Endothelial cell of umbilical vein (primary cell): ENCODE results near the gene LTBP2.

ENCODE experiments used
- CTCF ChIP-seq, 2 donors: IDR thresholded peaks; 1 replicate in 1 of 2; 2 replicates in 1 of 2; pipeline ENCODE4 v1.5.1; 2011; ENCODE audit warnings: low read length in 2 of 2, mild to moderate bottlenecking in 2 of 2, moderate library complexity in 2 of 2, control low read depth in 1 of 2, inconsistent platforms in 1 of 2, low read depth in 1 of 2; ENCODE audit not compliant: insufficient read depth in 1 of 2; ENCODE audit errors: extremely low read depth in 1 of 2
- EZH2 ChIP-seq: IDR thresholded peaks from 2 replicates; pipeline ENCODE4 v1.6.1; 2012; ENCODE audit warnings: borderline replicate concordance, low read depth, mild to moderate bottlenecking, moderate library complexity, low read length, inconsistent platforms; ENCODE audit not compliant: severe bottlenecking
- FOS ChIP-seq: IDR thresholded peaks from 2 replicates; pipeline ENCODE4 v1.6.1; 2011; ENCODE audit warnings: mild to moderate bottlenecking, low read length, moderate library complexity, borderline replicate concordance; ENCODE audit not compliant: insufficient read depth
- GATA2 ChIP-seq: IDR thresholded peaks from 2 replicates; pipeline ENCODE4 v1.7.0; 2011; ENCODE audit warnings: low read depth, mild to moderate bottlenecking, moderate library complexity, mixed read lengths, low read length; ENCODE audit not compliant: insufficient read length, insufficient read depth
- JUN ChIP-seq: IDR thresholded peaks from 2 replicates; pipeline ENCODE4 v1.6.1; 2011; ENCODE audit warnings: borderline replicate concordance, low read depth; ENCODE audit not compliant: insufficient read length, insufficient read depth
- MAX ChIP-seq: IDR thresholded peaks from 2 replicates; pipeline ENCODE4 v1.6.1; 2011; ENCODE audit not compliant: insufficient read depth, insufficient read length
- POLR2A ChIP-seq: IDR thresholded peaks from 2 replicates; pipeline ENCODE4 v1.6.1; 2012; ENCODE audit warnings: low read depth, mild to moderate bottlenecking, control low read depth, low read length
- POLR2AphosphoS5 ChIP-seq: IDR thresholded peaks from 2 replicates; pipeline ENCODE4 v1.6.1; 2012; ENCODE audit warnings: low read depth, mild to moderate bottlenecking, control low read depth, low read length, moderate library complexity; ENCODE audit not compliant: insufficient read depth

- TF ChIP-seq CTCF (IDR thresholded peaks at IDR 0.05; ENCODE audit: extremely low read depth in 1 of 2, insufficient read depth in 1 of 2, low read depth in 1 of 2, low read length in 2 of 2), result no peak
- no peak for TF ChIP-seq MAX
- TF ChIP-seq POLR2A, result no peak
- no peak for TF ChIP-seq JUN
- TF ChIP-seq POLR2AphosphoS5, result no peak
- no peak for TF ChIP-seq FOS
- TF ChIP-seq EZH2, result no peak
- no peak for TF ChIP-seq GATA2
These were observed 7.9 kb downstream of the LTBP2 start for GRCh38 chr14:74604157-74604556.
